OCI-M2 (cell line): ENCODE data around the gene KCNA2.

ENCODE experiments used
- DNase-seq: peaks from one replicate; lab custom pipeline; 2025; ENCODE audit not compliant: unreplicated experiment; lab: John Stamatoyannopoulos, UW

Gene KCNA2

GRCh38 chr1:110630839-110631663 lies 24.9 kb upstream of the KCNA2 start:
- DNase-seq: no peak

DNA sequence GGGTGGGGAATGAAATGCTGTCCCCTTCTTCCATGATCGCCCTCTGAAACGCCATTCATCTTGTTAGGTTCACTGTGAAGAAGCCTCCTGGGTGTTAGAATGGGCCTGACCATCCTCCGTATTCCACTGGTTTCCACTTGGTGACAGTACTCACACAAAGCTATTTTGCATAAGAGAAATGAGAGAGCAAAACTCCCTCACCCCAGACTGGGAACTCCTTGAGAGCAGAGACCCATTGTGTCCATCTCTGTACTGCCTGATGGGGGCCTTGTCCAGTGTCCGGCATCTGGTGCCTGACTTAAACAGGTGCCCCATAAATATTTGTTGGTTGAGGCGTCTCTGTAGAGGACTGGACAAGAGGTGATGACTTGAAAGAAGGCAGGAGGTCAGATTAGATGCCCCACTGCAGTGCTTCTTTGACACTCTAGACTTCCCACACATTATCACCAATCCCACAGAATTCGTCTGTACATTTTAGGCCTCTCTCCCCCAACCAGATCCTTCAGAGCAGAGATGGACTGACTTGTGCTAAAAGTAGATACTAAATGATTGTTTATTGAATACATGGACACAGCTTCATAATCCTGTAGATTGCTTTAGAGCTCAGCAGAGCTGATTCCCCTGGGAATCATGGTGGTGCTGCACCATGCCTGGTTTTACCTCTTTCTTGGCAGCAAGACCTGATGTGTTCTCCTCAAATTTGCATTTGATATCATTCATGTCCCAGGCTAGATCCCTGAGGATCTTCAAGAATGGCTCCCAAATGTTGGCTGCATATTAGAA lies 22.4 kb upstream of the KCNA2 start:
- DNase-seq: no peak

GRCh38 chr1:110627764-110628163 lies 21.6 kb upstream of the KCNA2 start:
- no peak for DNase-seq

- DNase-seq: no peak
These were observed 20.7 kb upstream of the KCNA2 start for GRCh38 chr1:110626889-110627288.

- DNase-seq: no peak
These were observed 14.5 kb upstream of the KCNA2 start for GRCh38 chr1:110620686-110621085.

DNA sequence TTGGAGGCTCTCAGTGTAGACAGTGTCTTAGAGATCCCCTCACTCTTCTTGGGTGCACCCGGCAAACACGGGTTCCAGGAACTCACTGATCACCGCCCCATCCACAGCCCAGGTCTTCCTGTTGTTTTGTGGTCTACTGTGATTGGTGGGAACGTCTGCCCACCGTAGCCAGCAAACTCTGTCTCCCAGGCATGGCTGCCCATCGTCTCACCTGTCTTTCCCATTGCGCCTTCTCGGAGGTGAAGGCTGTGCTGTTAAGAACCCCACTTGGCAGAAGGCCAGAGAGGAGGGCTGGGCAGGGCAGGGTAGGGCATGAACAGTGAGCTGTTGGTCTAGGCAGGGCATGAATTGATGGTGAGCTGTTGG lies 14.1 kb upstream of the KCNA2 start:
- no peak for DNase-seq

DNA sequence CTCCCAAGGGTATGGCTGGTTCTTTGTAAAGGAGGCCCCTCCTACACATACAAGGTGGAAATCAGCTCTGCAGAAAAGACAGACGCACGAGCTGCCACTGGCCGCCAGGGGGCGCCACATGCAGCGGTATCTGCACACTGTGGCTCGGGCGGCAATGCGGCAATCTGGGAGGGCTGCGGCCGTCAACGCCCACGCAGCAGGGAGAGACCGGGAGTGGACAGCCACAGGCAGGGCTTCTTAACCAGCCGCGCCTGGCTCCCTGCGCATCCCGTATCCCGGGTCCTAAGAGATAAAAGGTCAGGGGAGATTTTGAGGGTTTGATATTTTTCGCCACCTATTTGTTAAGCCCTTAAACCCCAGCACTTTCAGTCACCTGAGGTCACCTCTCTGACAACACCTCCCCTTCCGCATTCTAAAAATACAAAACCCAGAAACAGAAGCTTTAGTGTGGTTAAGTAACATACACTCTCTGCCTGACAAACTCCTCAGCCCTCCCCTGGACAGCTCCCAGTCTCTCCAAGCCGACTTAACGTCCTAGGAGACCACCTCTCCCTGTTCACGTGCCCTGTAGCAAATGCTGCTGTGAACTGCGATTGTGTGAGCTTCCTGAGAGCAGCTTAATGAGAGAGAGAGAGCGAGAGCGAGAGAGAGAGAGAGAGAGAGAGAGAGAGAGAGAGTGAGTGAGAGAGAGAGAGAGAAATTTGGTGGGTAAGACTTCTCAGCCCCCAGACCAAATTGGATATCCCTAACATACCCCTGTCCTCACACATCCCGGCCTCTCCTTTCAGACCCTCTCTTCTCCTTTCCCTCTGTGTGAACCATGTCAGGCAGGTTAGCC lies 13.5 kb upstream of the KCNA2 start:
- DNase-seq: no peak

DNA sequence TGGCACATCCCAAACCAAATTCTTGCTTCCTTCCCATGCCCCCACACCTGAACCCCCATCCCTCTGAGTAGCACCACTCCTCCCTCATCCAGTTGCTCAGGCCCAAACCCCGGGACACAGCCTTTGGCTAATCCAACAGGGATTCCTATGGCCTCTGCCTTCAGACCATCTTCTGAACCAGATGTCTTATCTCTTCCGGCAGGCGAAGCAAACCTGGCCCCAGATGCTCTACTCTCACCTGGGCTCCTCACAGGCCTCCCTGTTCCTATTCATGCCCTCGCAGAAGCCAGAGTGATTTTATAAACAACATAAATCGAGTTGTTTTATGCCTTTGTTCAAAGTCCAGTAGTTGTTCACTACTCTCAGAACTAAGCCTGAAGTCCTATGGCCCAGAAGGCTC lies 12.5 kb upstream of the KCNA2 start:
- DNase-seq: no peak

- DNase-seq: no peak
These were observed 11.4 kb upstream of the KCNA2 start for GRCh38 chr1:110617589-110617988.

- no peak for DNase-seq
These were observed 11.0 kb upstream of the KCNA2 start for GRCh38 chr1:110617116-110617515.

GRCh38 chr1:110616587-110616986 lies 10.4 kb upstream of the KCNA2 start:
- no peak for DNase-seq

GRCh38 chr1:110615548-110616130 lies 9.5 kb upstream of the KCNA2 start:
- no peak for DNase-seq

DNA sequence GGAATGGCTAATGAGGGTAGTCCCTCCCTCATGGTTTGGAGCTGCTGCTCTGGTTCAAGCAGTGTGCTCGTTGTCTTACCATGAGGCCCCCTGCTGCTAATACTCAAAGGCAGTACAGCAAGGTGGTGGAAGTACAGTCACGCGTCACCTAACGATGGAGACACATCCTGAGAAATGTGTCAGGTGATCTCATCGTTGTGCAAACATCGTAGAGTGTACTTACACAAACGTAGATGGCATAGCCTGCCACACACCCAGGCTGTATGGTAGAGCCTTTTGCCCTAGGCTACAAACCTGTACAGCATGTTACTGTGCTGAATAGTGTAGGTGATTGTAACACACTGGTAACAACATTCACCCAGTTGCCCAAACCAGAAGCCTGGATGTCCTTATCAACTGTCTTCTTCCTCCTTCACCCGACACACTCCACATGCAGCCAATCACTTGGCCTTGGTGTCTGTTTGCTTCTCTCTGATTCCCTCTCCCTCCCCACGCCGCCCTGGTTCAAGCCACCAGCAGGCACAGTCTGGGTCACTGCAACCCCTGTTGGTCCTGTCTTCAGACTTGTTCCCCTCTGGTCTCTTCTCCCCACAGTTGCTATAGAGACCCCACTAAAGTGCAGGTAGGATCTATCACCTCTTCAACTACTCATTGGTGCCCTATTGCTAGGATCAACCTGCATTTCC lies 6.0 kb upstream of the KCNA2 start:
- no peak for DNase-seq

- no peak for DNase-seq
These were observed 4.6 kb upstream of the KCNA2 start for GRCh38 chr1:110610696-110611286.

DNA sequence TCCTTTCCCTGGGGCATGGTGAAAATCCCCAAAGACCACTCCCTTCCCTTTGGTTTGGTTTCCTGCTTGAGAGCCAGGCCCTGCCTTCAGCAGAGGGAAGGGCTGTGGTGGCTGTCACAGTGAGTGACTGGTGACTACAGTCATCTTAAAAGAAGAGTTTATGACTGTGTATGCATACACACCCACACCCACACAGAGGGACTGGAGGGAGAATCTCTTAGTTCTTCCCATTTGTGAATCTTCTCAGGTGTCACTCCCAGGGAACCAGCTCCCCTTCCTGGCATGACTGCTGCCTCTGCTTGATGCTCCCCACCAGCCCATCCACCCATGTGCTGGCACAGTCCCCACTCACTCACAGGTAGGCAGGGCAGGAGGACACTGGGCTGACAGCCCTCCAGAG lies 3.9 kb upstream of the KCNA2 start:
- DNase-seq: no peak

- DNase-seq: no peak
These were observed 2.1 kb upstream of the KCNA2 start for GRCh38 chr1:110608247-110608646.

GRCh38 chr1:110607536-110608230 lies 1.5 kb upstream of the KCNA2 start:
- no peak for DNase-seq

GRCh38 chr1:110606657-110607535 lies 738 bp upstream of the KCNA2 start:
- DNase-seq: no peak

DNA sequence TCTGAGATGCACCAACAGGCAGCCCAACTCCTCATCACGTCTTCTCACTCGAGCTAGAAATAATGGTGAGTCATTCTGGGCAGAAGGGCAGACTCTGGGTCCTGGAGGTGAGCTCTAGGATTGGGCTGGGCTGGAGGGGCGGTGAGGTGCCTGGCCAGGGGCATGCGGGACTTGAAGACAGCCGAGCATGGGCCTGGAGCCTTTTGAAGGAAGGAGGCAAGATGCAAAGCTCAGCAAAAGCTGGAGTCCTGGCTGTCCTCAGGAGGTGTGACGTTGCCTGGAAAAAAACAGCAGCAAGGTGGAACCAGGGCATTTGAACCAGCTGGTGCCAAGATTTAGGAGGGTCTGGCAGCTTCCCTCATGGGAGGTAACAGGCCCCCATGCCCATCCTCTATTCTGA lies 712 bp downstream of the KCNA2 start:
- DNase-seq: no peak
